ENCODE measurements around the gene PEX3. TPM values are rescaled to one million over a fixed set of nuclear protein-coding genes. Genes with fewer than 3 reads are reported as not detected.

Gene PEX3
- total and polyA plus RNA-seq, 2 experiments from 2014 or later: 13.8 to 19.4 TPM

DNA sequence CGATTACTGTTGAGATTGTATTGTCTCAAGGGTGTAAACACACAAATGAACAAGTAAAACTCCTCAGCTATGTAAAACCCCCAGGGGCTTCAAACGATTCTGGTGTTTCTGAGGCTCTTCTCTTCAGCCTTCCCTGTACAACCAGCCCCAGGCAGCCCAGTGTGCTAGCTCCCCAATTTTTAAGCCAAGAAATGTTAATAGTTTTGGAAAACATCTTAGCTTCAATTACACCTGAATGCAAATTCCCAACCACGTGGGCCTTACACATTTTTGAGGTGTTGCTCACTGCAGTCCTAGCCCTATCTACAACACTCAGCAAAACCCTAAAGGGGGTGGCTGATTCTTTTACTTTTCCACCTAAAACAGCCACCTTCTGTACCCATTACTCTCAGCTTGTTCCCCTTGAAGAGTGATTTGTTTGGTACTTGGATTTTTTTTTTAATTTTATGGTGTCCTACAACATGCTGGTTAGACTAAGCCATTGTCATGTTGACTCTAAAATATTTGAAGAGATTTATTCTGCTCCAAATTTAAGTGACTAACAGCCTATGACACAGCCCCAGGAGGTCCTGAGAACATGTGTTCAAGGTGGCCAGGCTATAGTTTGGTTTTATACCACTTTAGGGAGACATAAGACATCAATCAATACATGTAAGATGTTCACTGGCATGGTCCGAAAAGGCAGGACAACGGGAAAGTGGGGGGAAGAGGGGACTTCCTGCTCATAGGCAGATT lies 48.8 kb upstream of the PEX3 start:
- H3K4me3 ChIP-seq: no peak overlapping the region
- peak overlapping the region; percentile 84 for H2AFZ ChIP-seq
- TF ChIP-seq CREB1 (CRISPR knock-in tag; IDR thresholded peaks at IDR 0.05; ENCODE audit: low read depth): no peak
- TF ChIP-seq ETS1 (IDR thresholded peaks at IDR 0.05): no peak
- no peak for TF ChIP-seq EZH2phosphoT487 (IDR thresholded peaks at IDR 0.05; ENCODE audit: unreplicated experiment)
- TF ChIP-seq, protein P1, sequence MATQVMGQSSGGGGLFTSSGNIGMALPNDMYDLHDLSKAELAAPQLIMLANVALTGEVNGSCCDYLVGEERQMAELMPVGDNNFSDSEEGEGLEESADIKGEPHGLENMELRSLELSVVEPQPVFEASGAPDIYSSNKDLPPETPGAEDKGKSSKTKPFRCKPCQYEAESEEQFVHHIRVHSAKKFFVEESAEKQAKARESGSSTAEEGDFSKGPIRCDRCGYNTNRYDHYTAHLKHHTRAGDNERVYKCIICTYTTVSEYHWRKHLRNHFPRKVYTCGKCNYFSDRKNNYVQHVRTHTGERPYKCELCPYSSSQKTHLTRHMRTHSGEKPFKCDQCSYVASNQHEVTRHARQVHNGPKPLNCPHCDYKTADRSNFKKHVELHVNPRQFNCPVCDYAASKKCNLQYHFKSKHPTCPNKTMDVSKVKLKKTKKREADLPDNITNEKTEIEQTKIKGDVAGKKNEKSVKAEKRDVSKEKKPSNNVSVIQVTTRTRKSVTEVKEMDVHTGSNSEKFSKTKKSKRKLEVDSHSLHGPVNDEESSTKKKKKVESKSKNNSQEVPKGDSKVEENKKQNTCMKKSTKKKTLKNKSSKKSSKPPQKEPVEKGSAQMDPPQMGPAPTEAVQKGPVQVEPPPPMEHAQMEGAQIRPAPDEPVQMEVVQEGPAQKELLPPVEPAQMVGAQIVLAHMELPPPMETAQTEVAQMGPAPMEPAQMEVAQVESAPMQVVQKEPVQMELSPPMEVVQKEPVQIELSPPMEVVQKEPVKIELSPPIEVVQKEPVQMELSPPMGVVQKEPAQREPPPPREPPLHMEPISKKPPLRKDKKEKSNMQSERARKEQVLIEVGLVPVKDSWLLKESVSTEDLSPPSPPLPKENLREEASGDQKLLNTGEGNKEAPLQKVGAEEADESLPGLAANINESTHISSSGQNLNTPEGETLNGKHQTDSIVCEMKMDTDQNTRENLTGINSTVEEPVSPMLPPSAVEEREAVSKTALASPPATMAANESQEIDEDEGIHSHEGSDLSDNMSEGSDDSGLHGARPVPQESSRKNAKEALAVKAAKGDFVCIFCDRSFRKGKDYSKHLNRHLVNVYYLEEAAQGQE (IDR thresholded peaks at IDR 0.05; ENCODE audit: unreplicated experiment): no peak
- TF ChIP-seq ZNF331 (CRISPR knock-in tag; IDR thresholded peaks at IDR 0.05; ENCODE audit: low read depth): no peak
- TF ChIP-seq, protein P2, sequence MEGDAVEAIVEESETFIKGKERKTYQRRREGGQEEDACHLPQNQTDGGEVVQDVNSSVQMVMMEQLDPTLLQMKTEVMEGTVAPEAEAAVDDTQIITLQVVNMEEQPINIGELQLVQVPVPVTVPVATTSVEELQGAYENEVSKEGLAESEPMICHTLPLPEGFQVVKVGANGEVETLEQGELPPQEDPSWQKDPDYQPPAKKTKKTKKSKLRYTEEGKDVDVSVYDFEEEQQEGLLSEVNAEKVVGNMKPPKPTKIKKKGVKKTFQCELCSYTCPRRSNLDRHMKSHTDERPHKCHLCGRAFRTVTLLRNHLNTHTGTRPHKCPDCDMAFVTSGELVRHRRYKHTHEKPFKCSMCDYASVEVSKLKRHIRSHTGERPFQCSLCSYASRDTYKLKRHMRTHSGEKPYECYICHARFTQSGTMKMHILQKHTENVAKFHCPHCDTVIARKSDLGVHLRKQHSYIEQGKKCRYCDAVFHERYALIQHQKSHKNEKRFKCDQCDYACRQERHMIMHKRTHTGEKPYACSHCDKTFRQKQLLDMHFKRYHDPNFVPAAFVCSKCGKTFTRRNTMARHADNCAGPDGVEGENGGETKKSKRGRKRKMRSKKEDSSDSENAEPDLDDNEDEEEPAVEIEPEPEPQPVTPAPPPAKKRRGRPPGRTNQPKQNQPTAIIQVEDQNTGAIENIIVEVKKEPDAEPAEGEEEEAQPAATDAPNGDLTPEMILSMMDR (conservative IDR thresholded peaks at IDR 0.05; ENCODE audit: low read depth in 2 of 2): no peak
- TF ChIP-seq, protein P3, sequence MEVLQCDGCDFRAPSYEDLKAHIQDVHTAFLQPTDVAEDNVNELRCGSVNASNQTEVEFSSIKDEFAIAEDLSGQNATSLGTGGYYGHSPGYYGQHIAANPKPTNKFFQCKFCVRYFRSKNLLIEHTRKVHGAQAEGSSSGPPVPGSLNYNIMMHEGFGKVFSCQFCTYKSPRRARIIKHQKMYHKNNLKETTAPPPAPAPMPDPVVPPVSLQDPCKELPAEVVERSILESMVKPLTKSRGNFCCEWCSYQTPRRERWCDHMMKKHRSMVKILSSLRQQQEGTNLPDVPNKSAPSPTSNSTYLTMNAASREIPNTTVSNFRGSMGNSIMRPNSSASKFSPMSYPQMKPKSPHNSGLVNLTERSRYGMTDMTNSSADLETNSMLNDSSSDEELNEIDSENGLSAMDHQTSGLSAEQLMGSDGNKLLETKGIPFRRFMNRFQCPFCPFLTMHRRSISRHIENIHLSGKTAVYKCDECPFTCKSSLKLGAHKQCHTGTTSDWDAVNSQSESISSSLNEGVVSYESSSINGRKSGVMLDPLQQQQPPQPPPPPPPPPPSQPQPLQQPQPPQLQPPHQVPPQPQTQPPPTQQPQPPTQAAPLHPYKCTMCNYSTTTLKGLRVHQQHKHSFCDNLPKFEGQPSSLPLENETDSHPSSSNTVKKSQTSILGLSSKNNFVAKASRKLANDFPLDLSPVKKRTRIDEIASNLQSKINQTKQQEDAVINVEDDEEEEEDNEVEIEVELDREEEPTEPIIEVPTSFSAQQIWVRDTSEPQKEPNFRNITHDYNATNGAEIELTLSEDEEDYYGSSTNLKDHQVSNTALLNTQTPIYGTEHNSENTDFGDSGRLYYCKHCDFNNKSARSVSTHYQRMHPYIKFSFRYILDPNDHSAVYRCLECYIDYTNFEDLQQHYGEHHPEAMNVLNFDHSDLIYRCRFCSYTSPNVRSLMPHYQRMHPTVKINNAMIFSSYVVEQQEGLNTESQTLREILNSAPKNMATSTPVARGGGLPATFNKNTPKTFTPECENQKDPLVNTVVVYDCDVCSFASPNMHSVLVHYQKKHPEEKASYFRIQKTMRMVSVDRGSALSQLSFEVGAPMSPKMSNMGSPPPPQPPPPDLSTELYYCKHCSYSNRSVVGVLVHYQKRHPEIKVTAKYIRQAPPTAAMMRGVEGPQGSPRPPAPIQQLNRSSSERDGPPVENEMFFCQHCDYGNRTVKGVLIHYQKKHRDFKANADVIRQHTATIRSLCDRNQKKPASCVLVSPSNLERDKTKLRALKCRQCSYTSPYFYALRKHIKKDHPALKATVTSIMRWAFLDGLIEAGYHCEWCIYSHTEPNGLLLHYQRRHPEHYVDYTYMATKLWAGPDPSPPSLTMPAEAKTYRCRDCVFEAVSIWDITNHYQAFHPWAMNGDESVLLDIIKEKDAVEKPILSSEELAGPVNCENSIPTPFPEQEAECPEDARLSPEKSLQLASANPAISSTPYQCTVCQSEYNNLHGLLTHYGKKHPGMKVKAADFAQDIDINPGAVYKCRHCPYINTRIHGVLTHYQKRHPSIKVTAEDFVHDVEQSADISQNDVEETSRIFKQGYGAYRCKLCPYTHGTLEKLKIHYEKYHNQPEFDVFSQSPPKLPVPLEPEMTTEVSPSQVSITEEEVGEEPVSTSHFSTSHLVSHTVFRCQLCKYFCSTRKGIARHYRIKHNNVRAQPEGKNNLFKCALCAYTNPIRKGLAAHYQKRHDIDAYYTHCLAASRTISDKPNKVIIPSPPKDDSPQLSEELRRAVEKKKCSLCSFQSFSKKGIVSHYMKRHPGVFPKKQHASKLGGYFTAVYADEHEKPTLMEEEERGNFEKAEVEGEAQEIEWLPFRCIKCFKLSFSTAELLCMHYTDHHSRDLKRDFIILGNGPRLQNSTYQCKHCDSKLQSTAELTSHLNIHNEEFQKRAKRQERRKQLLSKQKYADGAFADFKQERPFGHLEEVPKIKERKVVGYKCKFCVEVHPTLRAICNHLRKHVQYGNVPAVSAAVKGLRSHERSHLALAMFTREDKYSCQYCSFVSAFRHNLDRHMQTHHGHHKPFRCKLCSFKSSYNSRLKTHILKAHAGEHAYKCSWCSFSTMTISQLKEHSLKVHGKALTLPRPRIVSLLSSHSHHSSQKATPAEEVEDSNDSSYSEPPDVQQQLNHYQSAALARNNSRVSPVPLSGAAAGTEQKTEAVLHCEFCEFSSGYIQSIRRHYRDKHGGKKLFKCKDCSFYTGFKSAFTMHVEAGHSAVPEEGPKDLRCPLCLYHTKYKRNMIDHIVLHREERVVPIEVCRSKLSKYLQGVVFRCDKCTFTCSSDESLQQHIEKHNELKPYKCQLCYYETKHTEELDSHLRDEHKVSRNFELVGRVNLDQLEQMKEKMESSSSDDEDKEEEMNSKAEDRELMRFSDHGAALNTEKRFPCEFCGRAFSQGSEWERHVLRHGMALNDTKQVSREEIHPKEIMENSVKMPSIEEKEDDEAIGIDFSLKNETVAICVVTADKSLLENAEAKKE (CRISPR knock-in tag; IDR thresholded peaks at IDR 0.05): no peak
- TF ChIP-seq EZH2 (IDR thresholded peaks at IDR 0.05; ENCODE audit: low read depth, unreplicated experiment): no peak
- TF ChIP-seq STAT1 (IDR thresholded peaks at IDR 0.05; ENCODE audit: unreplicated experiment): no peak
- H3K36me3 Mint-ChIP-seq (ENCODE audit: low read depth): no peaks in the 10 kb centered on the region
- no peak for DNase-seq (ENCODE audit: low spot score)
- H3F3A ChIP-seq (replicated peaks; ENCODE audit: low read depth): no peaks in the 10 kb centered on the region
- H3K36me3 ChIP-seq (ENCODE audit: insufficient read depth): no peaks in the 10 kb centered on the region
- no peak for ATAC-seq
- H3K79me2 ChIP-seq (replicated peaks; ENCODE audit: insufficient read depth): no peaks in the 10 kb centered on the region
- H3K4me3 Mint-ChIP-seq: no peak overlapping the region
- H3K9me3 Mint-ChIP-seq: no peaks in the 10 kb centered on the region
- H3K27me3 ChIP-seq (ENCODE audit: insufficient read depth): no peaks in the 10 kb centered on the region
- H3K4me1 Mint-ChIP-seq: peaks cover 39% of the 10 kb centered on the region
- H3K4me1 ChIP-seq (ENCODE audit: insufficient read depth): peaks cover 47% of the 10 kb centered on the region
- no peaks in the 10 kb centered on the region for H3K27me3 Mint-ChIP-seq (ENCODE audit: insufficient read depth, low read depth, poor library complexity)
- H4K20me1 ChIP-seq (replicated peaks; ENCODE audit: insufficient read depth): no peaks in the 10 kb centered on the region
- H3K27ac Mint-ChIP-seq: no peak overlapping the region
- no peaks in the 10 kb centered on the region for H3K9me2 ChIP-seq (ENCODE audit: insufficient read depth)
- no peak overlapping the region for H3K27ac ChIP-seq (ENCODE audit: low read depth)
- H3K4me2 ChIP-seq: 0 out of 2 replicates have a peak overlapping the region, but pooled peaks have one; percentile 17
